ENCODE results near the gene B9D2.

DNA sequence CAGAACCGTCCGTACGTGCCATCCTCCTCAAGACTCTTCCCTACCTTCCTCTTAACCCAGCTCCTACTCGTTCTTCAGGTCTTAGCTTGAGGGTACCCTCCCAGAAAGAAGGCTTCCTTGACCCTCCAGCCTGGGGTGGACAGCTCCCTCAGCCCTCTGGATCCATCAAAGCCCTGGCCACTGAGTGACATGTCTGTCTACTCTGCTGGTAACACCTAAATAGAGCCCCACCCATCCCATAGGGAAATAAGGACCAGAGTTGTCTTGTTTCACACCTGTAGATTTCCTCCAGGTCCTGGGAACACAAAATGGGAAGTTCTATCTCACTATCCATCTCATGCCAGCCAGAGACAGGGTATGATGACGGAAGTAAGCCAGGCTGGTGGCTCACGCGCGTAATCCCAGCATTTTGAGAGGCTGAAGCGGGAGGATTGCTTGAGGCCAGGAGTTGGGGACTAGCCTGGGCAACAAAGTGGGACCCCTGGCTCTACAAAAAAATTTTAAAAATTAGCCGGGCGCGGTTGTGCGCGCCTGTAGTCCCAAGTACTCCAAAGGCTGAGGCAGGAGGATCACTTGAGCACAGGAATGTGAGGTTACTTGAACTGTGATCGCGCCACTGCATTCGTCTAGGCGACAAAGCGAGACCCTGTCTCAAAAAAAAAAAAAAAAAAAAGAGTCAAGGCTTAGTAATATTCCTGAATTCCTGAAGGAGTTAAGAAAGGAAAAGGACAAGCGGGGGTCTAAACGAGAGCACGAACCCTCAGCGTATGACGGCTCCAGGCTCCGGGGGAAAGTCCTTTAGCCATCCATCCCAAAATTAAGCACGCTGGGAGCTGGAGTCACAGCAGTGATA, 54.5 kb downstream of the B9D2 start:
- TF ChIP-seq, protein P1, sequence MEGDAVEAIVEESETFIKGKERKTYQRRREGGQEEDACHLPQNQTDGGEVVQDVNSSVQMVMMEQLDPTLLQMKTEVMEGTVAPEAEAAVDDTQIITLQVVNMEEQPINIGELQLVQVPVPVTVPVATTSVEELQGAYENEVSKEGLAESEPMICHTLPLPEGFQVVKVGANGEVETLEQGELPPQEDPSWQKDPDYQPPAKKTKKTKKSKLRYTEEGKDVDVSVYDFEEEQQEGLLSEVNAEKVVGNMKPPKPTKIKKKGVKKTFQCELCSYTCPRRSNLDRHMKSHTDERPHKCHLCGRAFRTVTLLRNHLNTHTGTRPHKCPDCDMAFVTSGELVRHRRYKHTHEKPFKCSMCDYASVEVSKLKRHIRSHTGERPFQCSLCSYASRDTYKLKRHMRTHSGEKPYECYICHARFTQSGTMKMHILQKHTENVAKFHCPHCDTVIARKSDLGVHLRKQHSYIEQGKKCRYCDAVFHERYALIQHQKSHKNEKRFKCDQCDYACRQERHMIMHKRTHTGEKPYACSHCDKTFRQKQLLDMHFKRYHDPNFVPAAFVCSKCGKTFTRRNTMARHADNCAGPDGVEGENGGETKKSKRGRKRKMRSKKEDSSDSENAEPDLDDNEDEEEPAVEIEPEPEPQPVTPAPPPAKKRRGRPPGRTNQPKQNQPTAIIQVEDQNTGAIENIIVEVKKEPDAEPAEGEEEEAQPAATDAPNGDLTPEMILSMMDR (IDR thresholded peaks at IDR 0.05) = no peak
- TF ChIP-seq, protein P2, sequence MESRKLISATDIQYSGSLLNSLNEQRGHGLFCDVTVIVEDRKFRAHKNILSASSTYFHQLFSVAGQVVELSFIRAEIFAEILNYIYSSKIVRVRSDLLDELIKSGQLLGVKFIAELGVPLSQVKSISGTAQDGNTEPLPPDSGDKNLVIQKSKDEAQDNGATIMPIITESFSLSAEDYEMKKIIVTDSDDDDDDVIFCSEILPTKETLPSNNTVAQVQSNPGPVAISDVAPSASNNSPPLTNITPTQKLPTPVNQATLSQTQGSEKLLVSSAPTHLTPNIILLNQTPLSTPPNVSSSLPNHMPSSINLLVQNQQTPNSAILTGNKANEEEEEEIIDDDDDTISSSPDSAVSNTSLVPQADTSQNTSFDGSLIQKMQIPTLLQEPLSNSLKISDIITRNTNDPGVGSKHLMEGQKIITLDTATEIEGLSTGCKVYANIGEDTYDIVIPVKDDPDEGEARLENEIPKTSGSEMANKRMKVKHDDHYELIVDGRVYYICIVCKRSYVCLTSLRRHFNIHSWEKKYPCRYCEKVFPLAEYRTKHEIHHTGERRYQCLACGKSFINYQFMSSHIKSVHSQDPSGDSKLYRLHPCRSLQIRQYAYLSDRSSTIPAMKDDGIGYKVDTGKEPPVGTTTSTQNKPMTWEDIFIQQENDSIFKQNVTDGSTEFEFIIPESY (IDR thresholded peaks at IDR 0.05; ENCODE audit: borderline replicate concordance, low read depth) = no peak
- TF ChIP-seq EP300 (IDR thresholded peaks at IDR 0.05; ENCODE audit: borderline replicate concordance in 1 of 2, low read depth in 1 of 2, low read length in 1 of 2) = no peak
- TF ChIP-seq FOXJ3 (CRISPR knock-in tag; IDR thresholded peaks at IDR 0.05) = no peak
- TF ChIP-seq TAF1 (IDR thresholded peaks at IDR 0.05; ENCODE audit: borderline replicate concordance, low read depth, low read length) = no peak
- no peak for TF ChIP-seq RFX5 (IDR thresholded peaks at IDR 0.05; ENCODE audit: low read length)
- TF ChIP-seq NRF1 (IDR thresholded peaks at IDR 0.05; ENCODE audit: low read depth, low read length) = no peak
- no peak for TF ChIP-seq RAD21 (IDR thresholded peaks at IDR 0.05; ENCODE audit: low read length)

All from SK-N-SH (cell line).